Cardiac fibroblast (primary cell): ENCODE measurements around the gene CFAP52.
A peak's percentile ranks its signal among the peaks of the same experiment; 100 is the strongest.

Experiments used
- DNase-seq, 2 donors: peaks; one replicate each; pipeline versions ENCODE4 v3.0.0 to v3.0.0-alpha.2; 2010; ENCODE audit warnings: low read depth in 2 of 2
- H3K4me3 ChIP-seq, 2 donors: replicated peaks in 1 of 2; 1 replicate in 1 of 2; 2 replicates in 1 of 2; pipeline ENCODE4 v1.5.1; 2011; ENCODE audit warnings: low read depth in 2 of 2, low read length in 2 of 2, mild to moderate bottlenecking in 2 of 2, moderate library complexity in 1 of 2
- CTCF ChIP-seq: IDR thresholded peaks from one replicate; pipeline ENCODE4 v1.5.1; 2011; ENCODE audit warnings: low read depth, mild to moderate bottlenecking, low read length, inconsistent platforms

CFAP52 gene

GRCh38 chr17:9568004-9568403 lies 8.4 kb upstream of the CFAP52 start:
- no peak for DNase-seq
- H3K4me3 ChIP-seq: no peak overlapping the region
- TF ChIP-seq CTCF: no peak

- TF ChIP-seq CTCF: no peak
- H3K4me3 ChIP-seq: no peak overlapping the region
- DNase-seq: no peak
Measured at GRCh38 chr17:9568957-9569588, 7.4 kb upstream of the CFAP52 start.

GRCh38 chr17:9571201-9571600 lies 5.2 kb upstream of the CFAP52 start:
- no peak for TF ChIP-seq CTCF
- DNase-seq: no peak
- H3K4me3 ChIP-seq: no peak overlapping the region

- peak within 1 kb of the TSS; percentile 90 to 94 for H3K4me3 ChIP-seq
- peak; percentile 92 for DNase-seq
- no peak for TF ChIP-seq CTCF
Measured at GRCh38 chr17:9575381-9576101, 901 bp upstream of the CFAP52 start, which contains the start of gene STX8. Gene STX8 (minus strand): TSS chr17:9575820. CDS start chr17:9575808, 12 bp downstream.

- H3K4me3 ChIP-seq: no peak overlapping the region
- DNase-seq: peak in 1 of 2 donors; percentile 6
- no peak for TF ChIP-seq CTCF
Measured at GRCh38 chr17:9577373-9577709, 899 bp downstream of the CFAP52 start.

GRCh38 chr17:9587969-9588656 lies 11.7 kb downstream of the CFAP52 start:
- no peak for DNase-seq
- H3K4me3 ChIP-seq: no peak overlapping the region
- TF ChIP-seq CTCF: no peak
